ENCODE results near the gene SPEF1. TPM values are rescaled to one million over a fixed set of nuclear protein-coding genes. Genes with fewer than 3 reads are reported as not detected.

Gene SPEF1
- total and polyA plus RNA-seq, 2 of the 13 experiments (the other 11 are each of a cell fraction or from before 2014, with no cell fraction given): 0.11 to 0.27 TPM

GRCh38 chr20:3795511-3796468 is 14.5 kb upstream of the SPEF1 start, which contains the start of gene CDC25B (continued):
- TF ChIP-seq ARID4A (CRISPR knock-in tag; IDR thresholded peaks at IDR 0.05; ENCODE audit: borderline replicate concordance) (peak; percentile 88), HMGXB3 (CRISPR knock-in tag; IDR thresholded peaks at IDR 0.05; ENCODE audit: borderline replicate concordance) (peak; percentile 96), ZNF768 (CRISPR knock-in tag; IDR thresholded peaks at IDR 0.05) (peak; percentile 65; the same call in 1 of the 2 replicates), RCOR2 (CRISPR knock-in tag; IDR thresholded peaks at IDR 0.05) (peak; percentile 91; the same call in 1 of the 2 replicates), ZHX1 (CRISPR knock-in tag; IDR thresholded peaks at IDR 0.05; ENCODE audit: low read depth) (peak; percentile 93), ZNF552 (CRISPR knock-in tag; IDR thresholded peaks at IDR 0.05; ENCODE audit: borderline replicate concordance) (no peak), ZBTB20 (CRISPR knock-in tag; IDR thresholded peaks at IDR 0.05; ENCODE audit: borderline replicate concordance, low read depth) (no peak; the same call in 1 of the 2 replicates), ZNF382 (CRISPR knock-in tag; IDR thresholded peaks at IDR 0.05; ENCODE audit: borderline replicate concordance) (no peak), ZNF234 (CRISPR knock-in tag; conservative IDR thresholded peaks at IDR 0.05) (no peak), HES4 (CRISPR knock-in tag; IDR thresholded peaks at IDR 0.05; ENCODE audit: borderline replicate concordance) (no peak), ZNF230 (CRISPR knock-in tag; IDR thresholded peaks at IDR 0.05) (peak; percentile 43; the same call in 1 of the 2 replicates), ZBTB37 (CRISPR knock-in tag; IDR thresholded peaks at IDR 0.05) (0 out of 2 replicates have a peak, but pooled peaks have one; percentile 16), TCF12 (IDR thresholded peaks at IDR 0.05) (no peak), TCF12 (CRISPR knock-in tag; IDR thresholded peaks at IDR 0.05) (no peak)
